Liver (tissue), 9 donors: ENCODE measurements around the gene EBPL. TPM values are rescaled to one million over a fixed set of nuclear protein-coding genes. Genes with fewer than 3 reads are reported as not detected.
"Not testable (repeated sequence)": the region's sequence is repeated elsewhere in the genome, so short reads cannot be mapped to it uniquely, and the experiment has no call there.

ENCODE experiments used
- DNase-seq: peaks from one replicate; pipeline ENCODE4 v3.0.0-alpha.2; 2017; ENCODE audit warnings: low spot score
- H3K27ac ChIP-seq, 2 donors: one replicate each; pipeline ENCODE4 v1.7.0; 2013; ENCODE audit warnings: inconsistent platforms in 2 of 2, low read length in 2 of 2, control low read depth in 1 of 2, low read depth in 1 of 2, mild to moderate bottlenecking in 1 of 2
- H3K27me3 ChIP-seq, 4 donors: one replicate each; pipeline versions ENCODE4 v1.6.1 to v1.7.0; 2013; ENCODE audit warnings: low read length in 3 of 4, inconsistent platforms in 1 of 4, mild to moderate bottlenecking in 1 of 4, moderate library complexity in 1 of 4; ENCODE audit not compliant: control insufficient read depth in 4 of 4, insufficient read depth in 4 of 4
- H3K36me3 ChIP-seq, 4 donors: one replicate each; pipeline versions ENCODE4 v1.6.1 to v1.7.0; 2013; ENCODE audit warnings: low read length in 3 of 4, mild to moderate bottlenecking in 3 of 4, low read depth in 1 of 4, moderate library complexity in 1 of 4; ENCODE audit not compliant: control insufficient read depth in 4 of 4, insufficient read depth in 3 of 4
- H3K4me1 ChIP-seq, 4 donors: one replicate each; pipeline versions ENCODE4 v1.6.1 to v1.7.0; 2013; ENCODE audit warnings: low read length in 3 of 4, mild to moderate bottlenecking in 3 of 4, moderate library complexity in 1 of 4; ENCODE audit not compliant: control insufficient read depth in 4 of 4, insufficient read depth in 4 of 4
- H3K4me3 ChIP-seq, 3 donors: one replicate each; pipeline versions ENCODE4 v1.6.1 to v1.7.0; 2013; ENCODE audit warnings: low read length in 3 of 3, control low read depth in 1 of 3, low read depth in 1 of 3, mild to moderate bottlenecking in 1 of 3
- H3K9ac ChIP-seq, 2 donors: one replicate each; pipeline ENCODE4 v1.7.0; 2013; ENCODE audit warnings: low read length in 2 of 2, mild to moderate bottlenecking in 2 of 2, moderate library complexity in 2 of 2, control low read depth in 1 of 2, low read depth in 1 of 2
- H3K9me3 ChIP-seq, 4 donors: one replicate each; pipeline versions ENCODE4 v1.6.1 to v1.7.0; 2013; ENCODE audit warnings: low read length in 3 of 4; ENCODE audit not compliant: control insufficient read depth in 4 of 4
- FOXA1 ChIP-seq: IDR thresholded peaks from 2 replicates; pipeline ENCODE4 v1.6.1; 2016; ENCODE audit warnings: antibody characterized with exemption
- FOXA2 ChIP-seq: IDR thresholded peaks from 2 replicates; pipeline ENCODE4 v1.6.1; 2016; ENCODE audit warnings: antibody characterized with exemption
- GABPA ChIP-seq, 2 donors: IDR thresholded peaks in 1 of 2; conservative IDR thresholded peaks in 1 of 2; 2 replicates each; pipeline ENCODE4 v1.6.1; 2016; ENCODE audit warnings: antibody characterized with exemption in 2 of 2, mild to moderate bottlenecking in 1 of 2, moderate library complexity in 1 of 2
- HNF4A ChIP-seq, 2 donors: conservative IDR thresholded peaks; 2 replicates each; pipeline ENCODE4 v1.6.1; 2016; ENCODE audit warnings: antibody characterized with exemption in 2 of 2, mild to moderate bottlenecking in 2 of 2
- HNF4G ChIP-seq: IDR thresholded peaks from 2 replicates; pipeline ENCODE4 v1.6.1; 2016; ENCODE audit warnings: antibody characterized with exemption
- JUND ChIP-seq, 2 donors: IDR thresholded peaks; 2 replicates each; pipeline ENCODE4 v1.6.1; 2016; ENCODE audit warnings: antibody characterized with exemption in 2 of 2
- NR2F2 ChIP-seq: IDR thresholded peaks from 2 replicates; pipeline ENCODE4 v1.6.1; 2016; ENCODE audit warnings: antibody characterized with exemption
- RAD21 ChIP-seq, 2 donors: IDR thresholded peaks; 2 replicates each; pipeline ENCODE4 v1.6.1; 2016; ENCODE audit warnings: antibody characterized with exemption in 2 of 2, mild to moderate bottlenecking in 2 of 2
- WGBS: extraction: QIAGEN DNeasy Blood & Tissue Kit; methylation state at CpG from one replicate; pipeline ENCODE4 v1.1.7; 2013; 5-methylcytosine and 5-hydroxymethylcytosine counted together
- polyA plus RNA-seq, 2 donors: library from polyadenylated mRNA; stranded (reverse) in 1 of 2; unstranded in 1 of 2; fragments of 200-250 nt in 1 of 2; fragments of >200 nt in 1 of 2; fragmentation: Nextera tagmentation in 1 of 2; extraction: Ambion mirVana in 1 of 2; gene quantifications; one replicate each; pipeline versions ENCODE4 v1.2.1 to v1.2.3, GENCODE V29; 2013 to 2015
- total RNA-seq, 2 donors: library from RNA; depleted of rRNA; stranded (reverse); fragments of >200 nt; gene quantifications; one replicate each; pipeline ENCODE4 v1.2.3, GENCODE V29; 2014
- TF ChIP-seq, protein P1 (sequence below): IDR thresholded peaks from 2 replicates; pipeline ENCODE4 v1.6.1; 2016; ENCODE audit warnings: antibody characterized with exemption
- donor health status: healthy.
- donor health status: healthy.
- donor health status: healthy.
- donor health status: healthy.
- donor health status: healthy.

EBPL gene
- total and polyA plus RNA-seq, 4 donors: 44.3 to 122 (median 50.7) TPM

DNA sequence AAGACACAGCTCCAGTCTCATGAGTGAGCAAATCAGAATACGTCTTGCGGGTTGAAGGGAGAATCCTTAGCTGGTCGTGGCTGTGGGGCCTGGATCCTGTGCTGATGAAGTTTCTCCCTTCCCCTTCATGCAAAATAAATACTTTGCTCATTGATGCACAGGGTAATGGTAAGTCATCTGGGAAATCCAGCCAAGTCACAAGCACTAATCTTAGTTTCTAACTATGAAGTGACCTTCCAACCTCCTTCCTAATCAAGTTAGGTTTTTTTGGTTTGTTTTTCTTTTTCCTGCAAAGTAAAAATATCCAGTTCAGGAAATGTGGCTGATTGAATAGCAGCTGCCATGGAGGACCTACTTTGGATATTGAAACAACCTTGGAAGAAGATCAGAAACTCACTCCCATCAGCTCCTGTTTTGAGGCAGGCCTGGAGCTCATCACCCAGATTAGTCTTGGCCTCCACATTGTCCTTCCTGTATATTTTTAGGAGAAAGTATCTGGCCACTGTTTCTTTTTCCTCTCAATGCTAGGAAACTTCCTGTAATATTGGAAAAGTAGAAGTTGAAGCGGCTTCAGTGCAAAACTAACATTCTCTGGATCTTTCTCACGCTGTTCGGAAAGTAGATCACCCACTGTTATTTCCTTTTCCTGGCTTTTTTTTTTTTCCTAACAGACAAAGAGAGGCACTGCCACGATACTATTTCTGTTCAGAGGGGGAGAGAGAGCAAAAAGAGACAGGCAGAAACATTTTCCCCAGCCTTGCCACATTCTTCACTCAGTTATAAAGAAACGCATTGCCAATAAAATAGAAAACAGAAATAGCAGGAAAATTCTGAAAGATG is 75.2 kb downstream of the EBPL start:
- TF ChIP-seq HNF4A (conservative IDR thresholded peaks at IDR 0.05) (no peak), NR2F2 (no peak), GABPA (IDR thresholded peaks at IDR 0.05 in 1 of 2, conservative IDR thresholded peaks at IDR 0.05 in 1 of 2) (no peak), HNF4G (no peak), FOXA1 (no peak), JUND (IDR thresholded peaks at IDR 0.05) (no peak), FOXA2 (no peak), RAD21 (IDR thresholded peaks at IDR 0.05) (no peak)
- TF ChIP-seq, protein P1, sequence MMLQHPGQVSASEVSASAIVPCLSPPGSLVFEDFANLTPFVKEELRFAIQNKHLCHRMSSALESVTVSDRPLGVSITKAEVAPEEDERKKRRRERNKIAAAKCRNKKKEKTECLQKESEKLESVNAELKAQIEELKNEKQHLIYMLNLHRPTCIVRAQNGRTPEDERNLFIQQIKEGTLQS: no peak
- Histone ChIP-seq H3K4me3 (no peak overlapping the region), H3K36me3 (no peaks in the 10 kb centered on the region), H3K9ac (no peak overlapping the region), H3K27ac (no peak overlapping the region), H3K4me1 (no peaks in the 10 kb centered on the region), H3K9me3 (no peaks in the 10 kb centered on the region), H3K27me3 (no peaks in the 10 kb centered on the region)
- 77% methylated on average over 8 of the region's 8 CpGs for WGBS
- DNase-seq: no peak

DNA sequence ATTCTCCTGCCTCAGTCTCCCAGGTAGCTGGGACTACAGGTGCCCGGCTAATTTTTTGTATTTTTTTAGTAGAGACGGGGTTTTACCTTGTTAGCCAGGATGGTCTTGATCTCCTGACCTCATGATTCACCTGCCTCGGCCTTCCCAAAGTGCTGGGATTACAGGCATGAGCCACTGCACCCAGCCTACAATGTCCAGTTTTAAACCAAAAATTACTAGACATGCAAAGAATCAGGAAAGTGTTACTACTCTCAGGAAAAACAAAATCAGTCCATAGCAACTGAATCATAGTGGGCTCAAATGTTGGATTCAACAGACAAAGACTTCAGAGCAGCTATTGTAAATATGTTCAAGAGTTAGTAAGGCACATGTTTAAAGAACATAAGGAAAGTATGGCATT is 79.2 kb downstream of the EBPL start:
- 97% methylated on average over 3 of the region's 3 CpGs for WGBS
- not testable (repeated sequence) for H3K4me1 ChIP-seq, H3K27ac ChIP-seq, H3K36me3 ChIP-seq, H3K4me3 ChIP-seq, H3K27me3 ChIP-seq, H3K9ac ChIP-seq, DNase-seq, H3K9me3 ChIP-seq

Other genes starting within 250 kb of the EBPL start
- 1 to 10 TPM; 2.3 to 5.1 TPM for gene CAB39L, start 247.4 kb downstream of the EBPL start, total RNA-seq
- gene CAB39L, start 247.4 kb downstream of the EBPL start, polyA plus RNA-seq: 1 to 10 TPM; 1.8 to 1.9 TPM
- 1 to 10 TPM; 6.2 TPM for gene SETDB2, start 247.2 kb downstream of the EBPL start, total RNA-seq
- 1 to 10 TPM; 1.9 to 3.5 TPM for gene SETDB2, start 247.2 kb downstream of the EBPL start, polyA plus RNA-seq
- 10 to 100 TPM in 1 of 2 donors, 1 to 10 TPM in 1; 8.6 to 14.2 TPM for gene PHF11, start 195.5 kb downstream of the EBPL start, total RNA-seq
- gene PHF11, start 195.5 kb downstream of the EBPL start, polyA plus RNA-seq: 10 to 100 TPM in 1 of 2 donors, 1 to 10 TPM in 1; 8.8 to 16.1 TPM
- 1 to 10 TPM; 7.2 to 9.0 TPM for gene RCBTB1, start 105.9 kb downstream of the EBPL start, total RNA-seq
- gene RCBTB1, start 105.9 kb downstream of the EBPL start, polyA plus RNA-seq: 1 to 10 TPM; 3.9 to 5.7 TPM
- 1 to 10 TPM in 1 of 2 donors, under 1 TPM in 1; 0.75 to 1.5 TPM for gene ARL11, start 63.0 kb downstream of the EBPL start, total RNA-seq
- under 1 TPM; 0.11 to 0.43 TPM for gene ARL11, start 63.0 kb downstream of the EBPL start, polyA plus RNA-seq
- 10 to 100 TPM; 20.2 to 22.0 TPM for gene KPNA3, start 101.2 kb upstream of the EBPL start, total RNA-seq
- gene KPNA3, start 101.2 kb upstream of the EBPL start, polyA plus RNA-seq: 10 to 100 TPM; 10.9 to 12.9 TPM
- 1 to 10 TPM; 3.7 to 3.9 TPM for gene SPRYD7, start 244.9 kb upstream of the EBPL start, total RNA-seq
- gene SPRYD7, start 244.9 kb upstream of the EBPL start, polyA plus RNA-seq: 10 to 100 TPM in 1 of 2 donors, 1 to 10 TPM in 1; 5.7 to 10.1 TPM